ENCODE data around the gene SLC25A34.

The SLC25A34 gene

DNA sequence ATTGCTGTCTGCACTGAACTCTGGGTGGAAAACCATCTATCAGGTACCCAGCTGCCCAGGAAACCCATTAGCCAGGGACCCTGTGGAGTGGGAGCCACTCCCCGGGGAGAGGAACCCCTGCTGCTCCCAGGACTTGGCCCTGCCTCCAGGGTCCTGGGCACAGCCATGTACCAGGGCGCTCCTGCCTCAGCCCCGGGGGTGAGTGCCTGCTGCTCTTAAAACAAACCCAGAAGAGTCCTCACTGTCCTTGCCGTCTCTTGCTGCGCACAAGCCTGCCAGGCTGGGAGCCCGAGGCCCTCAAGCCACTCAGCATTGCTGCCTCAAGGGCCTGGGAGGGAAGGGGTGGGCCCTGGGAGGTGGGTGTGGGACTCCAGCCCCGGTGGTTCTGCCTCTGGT, 3.4 kb upstream of the SLC25A34 start:
- DNase-seq: no peak

GRCh38 chr1:15733218-15733725, 2.8 kb upstream of the SLC25A34 start:
- DNase-seq: no peak

DNA sequence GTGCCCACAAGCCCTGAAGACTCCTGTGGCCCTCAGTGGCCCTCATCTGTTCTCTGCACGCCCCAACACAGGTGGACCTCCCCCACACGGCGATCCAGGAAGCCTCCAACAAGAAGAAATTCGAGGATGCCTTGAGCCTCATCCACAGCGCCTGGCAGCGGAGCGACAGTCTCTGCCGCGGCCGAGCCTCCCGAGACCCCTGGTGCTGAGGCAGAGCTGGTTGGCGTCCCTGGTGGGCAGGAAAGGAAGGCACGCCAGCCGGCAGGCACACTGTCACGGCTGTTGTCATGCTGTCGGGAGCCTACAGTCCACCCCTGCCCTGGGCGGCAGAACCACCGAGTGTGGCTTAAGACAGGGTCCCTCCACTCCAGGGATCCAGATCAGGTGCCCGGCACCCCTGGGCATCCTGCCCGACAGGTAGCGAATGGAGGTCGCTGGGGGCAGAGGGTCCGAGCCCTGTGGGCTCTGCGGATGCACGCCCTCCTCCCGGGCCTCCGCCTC, 2.3 kb upstream of the SLC25A34 start:
- DNase-seq: no peak

GRCh38 chr1:15734296-15734695, 1.8 kb upstream of the SLC25A34 start:
- no peak for DNase-seq

- no peak for DNase-seq
Observed at GRCh38 chr1:15734901-15735300, 1.2 kb upstream of the SLC25A34 start.

GRCh38 chr1:15735304-15736037, 587 bp upstream of the SLC25A34 start:
- DNase-seq: no peak

DNA sequence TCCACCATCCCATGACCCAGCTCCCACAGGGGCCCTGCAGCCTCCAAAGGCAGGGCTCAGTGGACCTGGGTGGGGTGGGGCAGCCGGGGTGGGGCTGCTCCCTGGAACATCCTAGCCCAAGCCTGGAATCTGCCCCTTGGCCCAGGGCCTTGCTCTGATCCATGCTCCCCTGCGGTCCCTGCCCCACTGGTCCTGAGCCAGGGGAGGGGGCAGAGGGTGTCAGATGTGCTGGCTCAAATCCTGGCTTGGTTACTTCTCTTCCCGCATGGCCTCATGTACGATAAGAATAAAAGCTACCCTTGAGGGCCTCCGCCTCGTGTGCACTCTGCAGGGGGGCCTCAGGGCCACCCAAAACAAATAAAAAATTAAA, 819 bp downstream of the SLC25A34 start:
- DNase-seq: no peak

- DNase-seq: no peak
Observed at GRCh38 chr1:15737324-15738319, 1.6 kb downstream of the SLC25A34 start.

- DNase-seq: no peak
Observed at GRCh38 chr1:15738416-15739113, 2.5 kb downstream of the SLC25A34 start.

GRCh38 chr1:15739259-15739658, 3.2 kb downstream of the SLC25A34 start:
- DNase-seq: no peak

GRCh38 chr1:15739745-15740144, 3.7 kb downstream of the SLC25A34 start:
- no peak for DNase-seq

DNA sequence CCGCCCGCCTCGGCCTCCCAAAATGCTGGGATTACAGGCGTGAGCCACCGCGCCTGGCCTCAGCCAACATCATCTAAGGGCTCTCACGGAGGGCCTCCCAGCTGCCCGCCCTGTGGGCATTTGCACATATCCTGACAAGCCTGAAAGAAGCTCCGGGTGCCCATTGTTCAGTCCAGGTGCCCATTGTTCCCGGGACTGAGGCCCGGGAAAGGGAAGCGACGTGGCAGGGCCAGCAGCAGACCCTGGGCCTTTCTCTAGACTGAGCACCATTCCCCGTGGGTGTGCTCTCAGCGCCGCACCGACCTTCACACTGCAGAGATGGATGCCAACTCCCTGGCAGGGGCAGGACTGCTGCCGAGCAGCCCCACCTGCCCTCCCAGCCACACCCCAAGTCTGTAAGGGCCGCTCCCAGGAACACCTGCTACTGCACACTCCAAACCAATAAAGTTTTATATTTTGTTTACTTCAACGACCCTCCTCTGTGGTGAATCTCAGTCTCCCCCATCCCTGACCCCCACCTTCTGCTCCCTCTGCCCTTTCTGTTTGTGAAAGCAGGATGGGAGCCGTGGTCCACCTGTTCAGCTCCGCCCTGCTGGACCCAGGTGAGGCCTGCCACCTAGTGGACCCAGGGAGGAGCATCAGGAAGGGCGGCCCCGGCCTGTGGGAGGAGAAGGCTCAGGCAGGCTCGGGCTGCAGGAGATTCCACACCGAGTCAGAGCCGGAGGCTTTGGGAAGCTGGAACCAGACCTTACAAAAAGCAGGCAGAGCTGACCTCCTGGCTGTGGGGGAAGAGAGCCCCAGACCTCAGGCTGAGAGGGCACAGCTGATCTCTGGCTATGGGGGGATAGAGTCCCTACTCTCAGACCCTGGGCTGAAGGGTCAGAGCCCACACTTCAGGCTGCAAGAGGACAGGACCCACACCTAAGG, 5.1 kb downstream of the SLC25A34 start:
- peak in 41 of 56 donors; percentile 4 to 77 (median 30) for DNase-seq

GRCh38 chr1:15742339-15742801, 6.3 kb downstream of the SLC25A34 start, which contains the start of gene TMEM82:
TSS of gene TMEM82 (plus strand) at chr1:15742499. CDS start at chr1:15742560, 61 bp downstream.
- DNase-seq: no peak

GRCh38 chr1:15744122-15744679, 8.1 kb downstream of the SLC25A34 start:
- DNase-seq: no peak

GRCh38 chr1:15747378-15747777, 11.3 kb downstream of the SLC25A34 start:
- no peak for DNase-seq

DNA sequence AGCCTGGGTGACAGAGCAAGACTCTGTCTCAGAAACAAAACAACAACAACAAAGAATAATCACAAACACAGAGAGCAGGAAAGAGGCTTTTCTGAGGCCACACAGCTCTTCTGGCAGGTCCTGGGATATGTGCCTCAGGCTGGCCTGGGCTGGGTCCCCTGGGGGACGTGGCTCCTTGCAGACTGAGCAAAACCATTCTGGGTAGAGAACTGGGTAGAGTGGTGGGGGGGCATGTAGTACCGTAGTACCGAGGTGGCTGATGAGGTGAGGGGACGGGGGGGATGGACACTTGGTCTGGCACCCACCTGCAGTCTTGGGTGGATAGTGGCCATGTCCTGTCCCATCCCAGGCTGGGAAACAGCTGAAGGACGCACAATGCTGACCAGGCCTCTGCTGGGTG, 12.2 kb downstream of the SLC25A34 start:
- no peak for DNase-seq

GRCh38 chr1:15748690-15749398, 12.8 kb downstream of the SLC25A34 start:
- DNase-seq: no peak

- no peak for DNase-seq
Observed at GRCh38 chr1:15749399-15750291, 13.6 kb downstream of the SLC25A34 start.

All from nucleus accumbens (tissue), 56 donors.